ENCODE measurements around the gene SALL3. TPM values are rescaled to one million over a fixed set of nuclear protein-coding genes. Genes with fewer than 3 reads are reported as not detected.

SALL3 gene
- polyA plus RNA-seq, 1 donor, result under 0.01 TPM

DNA sequence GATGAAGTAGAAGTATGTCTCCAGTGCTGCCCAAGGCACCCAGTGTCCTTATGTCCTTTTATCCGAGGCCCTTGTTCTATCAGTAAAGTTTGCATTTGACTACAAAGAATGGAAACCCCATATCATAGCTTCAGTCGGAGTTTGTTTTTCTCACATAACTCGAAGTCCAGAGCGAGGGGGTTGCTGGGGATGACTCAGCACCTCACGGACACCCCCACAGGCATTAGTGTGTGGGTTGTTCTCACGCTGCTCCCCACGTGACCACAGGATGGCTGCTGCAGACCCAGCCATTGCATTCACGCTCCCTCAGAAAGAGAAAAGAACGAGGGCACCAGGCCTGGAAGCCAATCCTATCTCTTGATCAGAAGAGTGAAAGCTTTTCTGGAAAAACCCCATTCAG lies 27.8 kb downstream of the SALL3 start:
- WGBS (ENCODE audit: insufficient coverage, low lambda C conversion rate), result no CpG with 5 or more reads among the region's 9 CpGs
- Histone ChIP-seq H3K4me1 (ENCODE audit: control insufficient read depth, insufficient read depth, low read length) (no peaks in the 10 kb centered on the region), H3K9me3 (ENCODE audit: control insufficient read depth, low read depth, low read length) (peaks cover 23% of the 10 kb centered on the region), H3K36me3 (ENCODE audit: control insufficient read depth, insufficient read depth, low read length) (no peaks in the 10 kb centered on the region), H3K27ac (ENCODE audit: low read length) (no peak overlapping the region), H3K4me3 (ENCODE audit: low read length) (no peak overlapping the region), H3K27me3 (ENCODE audit: control insufficient read depth, insufficient read depth, low read length) (peaks cover 2% of the 10 kb centered on the region)
- DNase-seq, result no peak

DNA sequence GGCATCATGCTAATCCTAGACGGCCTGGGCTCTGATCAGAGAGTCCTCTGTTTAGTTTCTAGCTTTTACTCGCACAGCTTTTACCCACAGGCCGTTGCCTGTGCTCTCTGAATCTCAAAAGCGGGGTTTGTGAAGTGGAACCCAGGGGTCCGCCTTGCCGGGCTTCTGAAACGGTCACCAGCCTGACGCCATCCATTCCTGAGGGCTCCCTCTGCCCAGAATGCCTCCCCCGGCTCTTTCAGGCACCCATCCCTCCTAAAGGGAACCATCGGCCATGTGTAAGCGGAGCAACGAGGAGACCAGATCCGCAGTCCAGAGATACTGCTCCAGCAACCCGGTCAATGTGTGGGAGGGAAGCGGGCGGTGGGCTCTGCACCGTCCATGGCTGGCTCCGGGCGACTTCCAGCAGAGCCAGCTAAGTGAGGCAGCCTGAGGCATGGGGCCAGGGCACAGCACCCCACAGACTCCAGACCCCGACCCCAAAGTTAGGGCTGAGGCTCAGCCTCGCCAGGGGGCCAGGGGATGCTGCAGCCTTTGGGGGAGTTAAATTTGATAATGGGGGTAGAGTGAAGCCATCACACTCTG lies 28.8 kb downstream of the SALL3 start:
- H3K4me3 ChIP-seq (ENCODE audit: low read length), result no peak overlapping the region
- no peak overlapping the region for H3K27ac ChIP-seq (ENCODE audit: low read length)
- DNase-seq, result no peak
- H3K9me3 ChIP-seq (ENCODE audit: control insufficient read depth, low read depth, low read length), result peaks cover 23% of the 10 kb centered on the region
- H3K27me3 ChIP-seq (ENCODE audit: control insufficient read depth, insufficient read depth, low read length), result peaks cover 2% of the 10 kb centered on the region
- H3K36me3 ChIP-seq (ENCODE audit: control insufficient read depth, insufficient read depth, low read length), result no peaks in the 10 kb centered on the region
- H3K4me1 ChIP-seq (ENCODE audit: control insufficient read depth, insufficient read depth, low read length), result no peaks in the 10 kb centered on the region
- no CpG with 5 or more reads among the region's 21 CpGs for WGBS (ENCODE audit: insufficient coverage, low lambda C conversion rate)

DNA sequence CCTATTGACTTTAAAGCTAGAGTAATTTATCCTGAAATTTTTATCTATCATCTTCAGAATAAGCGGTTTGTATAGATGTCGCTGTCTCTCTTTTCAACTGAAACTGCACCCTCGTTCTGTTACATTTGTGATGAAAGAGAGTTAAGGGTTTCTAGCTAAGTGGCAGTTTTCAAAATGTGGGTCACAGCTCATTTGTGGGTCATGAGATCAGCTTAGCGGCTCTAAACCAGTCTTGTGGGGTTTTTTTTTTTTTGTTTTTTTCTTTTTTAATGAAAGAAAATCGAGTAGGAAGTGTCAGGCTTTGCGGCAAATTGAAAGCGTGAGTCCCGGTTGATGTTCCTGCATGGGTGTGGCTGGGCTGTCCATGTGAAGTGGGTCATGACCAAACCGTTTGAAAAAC lies 31.2 kb downstream of the SALL3 start:
- H3K27me3 ChIP-seq (ENCODE audit: control insufficient read depth, insufficient read depth, low read length), result no peaks in the 10 kb centered on the region
- H3K27ac ChIP-seq (ENCODE audit: low read length), result no peak overlapping the region
- no peaks in the 10 kb centered on the region for H3K4me1 ChIP-seq (ENCODE audit: control insufficient read depth, insufficient read depth, low read length)
- H3K4me3 ChIP-seq (ENCODE audit: low read length), result no peak overlapping the region
- 78% methylated on average over 2 of the region's 9 CpGs for WGBS (ENCODE audit: insufficient coverage, low lambda C conversion rate)
- DNase-seq, result no peak
- H3K36me3 ChIP-seq (ENCODE audit: control insufficient read depth, insufficient read depth, low read length), result no peaks in the 10 kb centered on the region
- H3K9me3 ChIP-seq (ENCODE audit: control insufficient read depth, low read depth, low read length), result peaks cover 20% of the 10 kb centered on the region

DNA sequence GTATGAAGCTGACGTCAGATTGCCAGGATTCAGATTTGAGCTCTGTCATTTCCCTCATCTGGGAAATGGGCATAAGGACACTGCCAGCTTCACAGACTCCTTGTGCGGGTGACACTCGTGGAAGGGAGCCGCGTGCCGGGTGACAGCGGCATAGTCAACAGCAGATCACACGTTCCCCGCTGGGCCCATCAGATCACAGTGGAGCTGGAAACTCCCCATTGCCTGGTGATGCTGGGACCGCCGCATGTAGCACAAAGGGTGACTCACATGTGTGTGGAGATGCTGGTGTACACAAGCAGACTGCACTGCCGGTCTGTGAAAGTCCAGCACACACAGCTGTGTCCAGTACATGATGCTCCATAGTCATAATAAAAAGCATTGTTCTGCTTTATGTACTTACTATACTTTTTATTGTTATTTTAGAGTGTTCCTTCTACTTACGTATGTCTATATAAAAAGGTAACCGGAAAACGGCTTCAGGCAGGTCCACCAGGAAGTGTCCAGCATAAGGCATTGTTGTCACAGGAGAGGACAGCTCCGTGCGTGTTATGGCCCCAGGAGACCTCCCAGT lies 31.8 kb downstream of the SALL3 start:
- Histone ChIP-seq H3K27ac (ENCODE audit: low read length) (no peak overlapping the region), H3K36me3 (ENCODE audit: control insufficient read depth, insufficient read depth, low read length) (no peaks in the 10 kb centered on the region), H3K4me1 (ENCODE audit: control insufficient read depth, insufficient read depth, low read length) (no peaks in the 10 kb centered on the region), H3K9me3 (ENCODE audit: control insufficient read depth, low read depth, low read length) (peaks cover 14% of the 10 kb centered on the region), H3K27me3 (ENCODE audit: control insufficient read depth, insufficient read depth, low read length) (no peaks in the 10 kb centered on the region), H3K4me3 (ENCODE audit: low read length) (no peak overlapping the region)
- DNase-seq, result no peak
- WGBS (ENCODE audit: insufficient coverage, low lambda C conversion rate), result no CpG with 5 or more reads among the region's 17 CpGs

DNA sequence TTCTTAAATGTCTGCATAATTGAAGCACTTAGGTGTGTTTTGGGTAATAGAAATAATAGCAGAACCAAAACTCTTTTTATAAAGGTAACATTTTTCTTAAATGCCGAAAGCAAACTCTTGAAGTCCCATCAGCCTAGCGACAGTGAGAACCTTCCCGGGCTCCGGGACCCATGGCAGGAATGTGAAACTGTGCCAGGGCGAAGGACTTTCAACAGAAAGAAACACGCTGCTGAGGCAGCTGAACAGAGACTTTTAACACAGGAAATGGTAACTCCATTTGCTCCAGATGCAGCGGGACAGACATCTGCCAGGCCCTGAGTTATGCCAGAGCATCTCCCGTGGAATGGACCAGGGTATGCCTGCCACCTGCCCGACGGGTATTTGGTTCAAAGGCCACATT lies 34.3 kb downstream of the SALL3 start:
- Histone ChIP-seq H3K9me3 (ENCODE audit: control insufficient read depth, low read depth, low read length) (no peaks in the 10 kb centered on the region), H3K27ac (ENCODE audit: low read length) (no peak overlapping the region), H3K4me3 (ENCODE audit: low read length) (no peak overlapping the region), H3K36me3 (ENCODE audit: control insufficient read depth, insufficient read depth, low read length) (no peaks in the 10 kb centered on the region), H3K4me1 (ENCODE audit: control insufficient read depth, insufficient read depth, low read length) (no peaks in the 10 kb centered on the region), H3K27me3 (ENCODE audit: control insufficient read depth, insufficient read depth, low read length) (no peaks in the 10 kb centered on the region)
- DNase-seq, result no peak
- no CpG with 5 or more reads among the region's 10 CpGs for WGBS (ENCODE audit: insufficient coverage, low lambda C conversion rate)

DNA sequence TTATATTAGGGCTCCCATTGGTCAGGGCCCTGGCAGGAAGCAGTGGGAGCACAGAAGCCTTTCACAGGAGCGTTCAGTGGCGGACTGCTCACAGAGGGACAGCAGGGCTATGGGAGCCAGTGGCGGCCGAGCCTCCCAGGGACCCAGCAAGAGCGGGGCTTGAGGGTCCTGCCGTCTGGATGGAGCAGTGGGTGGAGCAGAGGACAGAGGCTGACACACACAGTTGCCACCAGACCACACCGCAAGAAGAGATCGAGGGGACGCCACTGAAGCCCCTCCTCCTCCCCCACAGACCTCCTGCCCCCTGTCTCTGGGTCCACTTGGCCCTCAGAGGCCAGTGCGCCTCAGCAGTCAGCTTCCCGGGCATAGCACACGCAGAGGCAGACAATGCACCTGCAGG lies 39.3 kb downstream of the SALL3 start:
- WGBS (ENCODE audit: insufficient coverage, low lambda C conversion rate), result no CpG with 5 or more reads among the region's 12 CpGs
- DNase-seq, result no peak
- Histone ChIP-seq H3K36me3 (ENCODE audit: control insufficient read depth, insufficient read depth, low read length) (no peaks in the 10 kb centered on the region), H3K4me1 (ENCODE audit: control insufficient read depth, insufficient read depth, low read length) (no peaks in the 10 kb centered on the region), H3K27ac (ENCODE audit: low read length) (no peak overlapping the region), H3K27me3 (ENCODE audit: control insufficient read depth, insufficient read depth, low read length) (no peaks in the 10 kb centered on the region), H3K4me3 (ENCODE audit: low read length) (no peak overlapping the region), H3K9me3 (ENCODE audit: control insufficient read depth, low read depth, low read length) (peaks cover 10% of the 10 kb centered on the region)

DNA sequence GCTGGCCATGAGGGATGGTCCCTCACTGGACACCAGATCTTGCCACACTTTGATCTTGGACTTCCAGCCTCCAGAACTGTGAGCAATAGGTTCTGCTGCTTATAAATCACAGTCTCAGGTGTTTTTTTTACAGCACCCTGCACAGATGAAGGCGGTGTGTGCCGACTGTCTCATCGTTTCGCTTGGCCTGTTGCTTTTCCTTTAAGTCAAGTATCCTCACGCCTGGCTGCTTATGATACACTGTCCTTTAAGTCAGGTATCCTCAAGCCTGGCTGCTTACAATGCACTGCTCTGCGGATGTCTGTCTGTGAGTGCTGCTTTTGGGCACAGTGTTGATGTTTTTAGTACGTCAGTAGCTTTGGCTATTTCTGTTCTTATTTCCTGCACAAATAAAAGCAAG lies 40.3 kb downstream of the SALL3 start:
- H3K36me3 ChIP-seq (ENCODE audit: control insufficient read depth, insufficient read depth, low read length), result no peaks in the 10 kb centered on the region
- WGBS (ENCODE audit: insufficient coverage, low lambda C conversion rate), result no CpG with 5 or more reads among the region's 7 CpGs
- no peaks in the 10 kb centered on the region for H3K27me3 ChIP-seq (ENCODE audit: control insufficient read depth, insufficient read depth, low read length)
- no peak overlapping the region for H3K4me3 ChIP-seq (ENCODE audit: low read length)
- H3K4me1 ChIP-seq (ENCODE audit: control insufficient read depth, insufficient read depth, low read length), result no peaks in the 10 kb centered on the region
- H3K27ac ChIP-seq (ENCODE audit: low read length), result no peak overlapping the region
- peaks cover 10% of the 10 kb centered on the region for H3K9me3 ChIP-seq (ENCODE audit: control insufficient read depth, low read depth, low read length)
- DNase-seq, result no peak

DNA sequence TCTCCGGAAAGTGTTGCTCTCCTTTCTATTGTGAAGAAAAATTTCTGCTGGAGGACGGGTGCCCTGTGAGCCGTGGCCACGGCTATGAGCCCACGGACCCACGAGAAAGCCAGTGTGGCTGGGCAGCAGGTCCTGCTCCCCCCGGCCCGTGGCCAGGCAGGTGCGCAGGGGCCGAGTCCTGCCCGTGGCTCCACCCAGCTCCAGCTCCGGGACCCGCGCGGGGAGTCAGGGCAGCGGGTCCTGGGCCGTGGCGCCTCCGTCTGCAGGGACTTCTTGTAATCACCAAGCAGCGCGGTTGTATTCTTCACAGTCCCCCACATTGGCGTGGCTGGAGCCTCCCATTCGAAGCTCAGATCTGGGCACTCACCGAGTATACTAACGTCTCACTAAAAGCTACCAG lies 43.0 kb downstream of the SALL3 start:
- Histone ChIP-seq H3K4me3 (ENCODE audit: low read length) (no peak overlapping the region), H3K27me3 (ENCODE audit: control insufficient read depth, insufficient read depth, low read length) (no peaks in the 10 kb centered on the region), H3K9me3 (ENCODE audit: control insufficient read depth, low read depth, low read length) (peaks cover 10% of the 10 kb centered on the region), H3K4me1 (ENCODE audit: control insufficient read depth, insufficient read depth, low read length) (no peaks in the 10 kb centered on the region), H3K27ac (ENCODE audit: low read length) (no peak overlapping the region), H3K36me3 (ENCODE audit: control insufficient read depth, insufficient read depth, low read length) (no peaks in the 10 kb centered on the region)
- no CpG with 5 or more reads among the region's 25 CpGs for WGBS (ENCODE audit: insufficient coverage, low lambda C conversion rate)
- no peak for DNase-seq

DNA sequence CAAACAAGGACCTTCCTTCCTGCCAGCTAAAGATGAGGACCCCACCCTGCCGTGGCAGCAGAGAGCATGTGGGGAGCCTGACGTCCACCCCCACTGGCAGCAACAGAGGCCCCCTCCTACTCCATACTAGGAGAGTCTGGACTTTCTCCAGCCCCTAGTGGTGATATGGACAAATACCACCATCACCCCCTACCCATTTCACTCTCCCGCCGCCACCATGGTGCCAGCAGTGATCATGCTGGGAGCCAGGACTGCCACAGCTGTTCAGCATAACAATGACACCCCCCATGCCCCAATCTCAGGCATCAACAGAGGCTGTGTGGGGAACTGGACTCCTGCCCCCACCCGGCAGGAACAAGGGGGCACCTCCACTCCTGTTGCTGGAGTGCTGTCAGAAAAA lies 46.9 kb downstream of the SALL3 start:
- no peaks in the 10 kb centered on the region for H3K27me3 ChIP-seq (ENCODE audit: control insufficient read depth, insufficient read depth, low read length)
- DNase-seq, result no peak
- H3K36me3 ChIP-seq (ENCODE audit: control insufficient read depth, insufficient read depth, low read length), result no peaks in the 10 kb centered on the region
- H3K9me3 ChIP-seq (ENCODE audit: control insufficient read depth, low read depth, low read length), result peaks cover 9% of the 10 kb centered on the region
- H3K4me1 ChIP-seq (ENCODE audit: control insufficient read depth, insufficient read depth, low read length), result no peaks in the 10 kb centered on the region
- no peak overlapping the region for H3K4me3 ChIP-seq (ENCODE audit: low read length)
- H3K27ac ChIP-seq (ENCODE audit: low read length), result no peak overlapping the region
- WGBS (ENCODE audit: insufficient coverage, low lambda C conversion rate), result no CpG with 5 or more reads among the region's 5 CpGs

DNA sequence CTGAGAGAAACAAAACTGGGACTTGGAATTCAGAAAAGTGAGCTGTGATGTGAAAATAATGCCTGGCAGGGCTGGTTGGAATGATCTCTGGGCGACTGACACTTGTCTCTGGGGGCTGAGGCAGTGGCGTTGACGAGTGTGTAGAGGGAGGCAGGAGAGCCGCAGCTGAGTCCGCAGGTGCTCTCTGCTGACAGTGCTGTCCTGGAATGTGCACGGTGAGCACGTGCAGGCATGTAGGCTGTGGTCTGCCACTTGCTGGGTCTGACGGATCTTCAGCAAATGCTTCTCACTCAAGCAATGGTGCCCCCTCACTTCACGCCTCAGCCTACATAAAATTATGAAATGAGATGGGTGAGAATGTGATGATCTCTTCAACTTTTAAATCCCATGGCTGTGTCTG lies 51.1 kb downstream of the SALL3 start:
- H3K36me3 ChIP-seq (ENCODE audit: control insufficient read depth, insufficient read depth, low read length), result no peaks in the 10 kb centered on the region
- WGBS (ENCODE audit: insufficient coverage, low lambda C conversion rate), result no CpG with 5 or more reads among the region's 9 CpGs
- H3K9me3 ChIP-seq (ENCODE audit: control insufficient read depth, low read depth, low read length), result no peaks in the 10 kb centered on the region
- no peak overlapping the region for H3K27ac ChIP-seq (ENCODE audit: low read length)
- H3K4me3 ChIP-seq (ENCODE audit: low read length), result no peak overlapping the region
- DNase-seq, result no peak
- H3K27me3 ChIP-seq (ENCODE audit: control insufficient read depth, insufficient read depth, low read length), result no peaks in the 10 kb centered on the region
- no peaks in the 10 kb centered on the region for H3K4me1 ChIP-seq (ENCODE audit: control insufficient read depth, insufficient read depth, low read length)

DNA sequence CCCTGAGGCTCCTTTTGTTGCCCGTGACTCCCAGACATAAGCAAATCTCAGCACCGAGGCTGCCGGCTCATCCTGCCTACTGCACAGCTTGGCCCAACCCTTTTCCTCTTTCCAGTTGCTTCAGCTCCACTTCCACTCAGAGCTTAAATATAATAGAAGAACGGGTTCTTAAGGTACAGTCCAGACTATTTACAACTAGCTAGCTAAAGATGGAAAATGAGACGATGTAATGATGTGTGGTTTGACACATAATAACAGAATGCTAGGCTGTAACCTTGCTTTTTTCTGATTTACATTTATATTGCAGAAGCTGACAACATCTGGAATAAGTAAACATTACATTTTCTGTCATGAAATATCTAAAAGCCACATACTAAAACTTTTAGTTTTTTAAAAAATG lies 62.7 kb downstream of the SALL3 start:
- 83% methylated on average over 2 of the region's 5 CpGs for WGBS (ENCODE audit: insufficient coverage, low lambda C conversion rate)
- Histone ChIP-seq H3K36me3 (ENCODE audit: control insufficient read depth, insufficient read depth, low read length) (no peaks in the 10 kb centered on the region), H3K27ac (ENCODE audit: low read length) (no peak overlapping the region)

More for the DNA sequence above, 62.7 kb downstream of the SALL3 start:
- Histone ChIP-seq H3K27me3 (ENCODE audit: control insufficient read depth, insufficient read depth, low read length) (no peaks in the 10 kb centered on the region), H3K4me1 (ENCODE audit: control insufficient read depth, insufficient read depth, low read length) (no peaks in the 10 kb centered on the region), H3K4me3 (ENCODE audit: low read length) (no peak overlapping the region), H3K9me3 (ENCODE audit: control insufficient read depth, low read depth, low read length) (no peaks in the 10 kb centered on the region)
- no peak for DNase-seq
